Upper lobe of left lung (tissue), 6 donors: ENCODE data around the gene NME7. TPM values are rescaled to one million over a fixed set of nuclear protein-coding genes. Genes with fewer than 3 reads are reported as not detected.
A peak's percentile ranks its signal among the peaks of the same experiment; 100 is the strongest.

ENCODE experiments used
- ATAC-seq, 2 donors: fragments of 200-7000 bp; cut with Tn5 transposase; one replicate each; pipeline ENCODE4 v1.9.1; 2022; ENCODE audit warnings: mild to moderate bottlenecking in 2 of 2, moderate library complexity in 2 of 2; ENCODE audit not compliant: low FRiP score in 2 of 2
- DNase-seq, 2 donors: peaks; one replicate each; pipeline ENCODE4 v3.0.0-alpha.2; 2019 to 2020
- H3K27ac ChIP-seq, 4 donors: fragments of 200-600 bp; sonication (generic); one replicate each; pipeline ENCODE4 v1.5.1; 2016 to 2019
- H3K27me3 ChIP-seq, 4 donors: fragments of 200-600 bp; sonication (generic); one replicate each; pipeline ENCODE4 v1.5.1; 2017 to 2019
- H3K36me3 ChIP-seq, 4 donors: fragments of 200-600 bp; sonication (generic); one replicate each; pipeline ENCODE4 v1.5.1; 2016 to 2019
- H3K4me1 ChIP-seq, 4 donors: fragments of 200-600 bp; sonication (generic); one replicate each; pipeline ENCODE4 v1.5.1; 2018 to 2019
- H3K4me3 ChIP-seq, 4 donors: fragments of 200-600 bp; sonication (generic); one replicate each; pipeline ENCODE4 v1.5.1; 2017 to 2019; ENCODE audit warnings: mild to moderate bottlenecking in 2 of 4, moderate library complexity in 1 of 4
- H3K9me3 ChIP-seq, 4 donors: fragments of 200-600 bp; sonication (generic); one replicate each; pipeline ENCODE4 v1.5.1; 2018 to 2019
- CTCF ChIP-seq, 6 experiments: fragments of 450-650 bp in 4 of 6; fragments of 200-600 bp in 2 of 6; sonication (generic) in 2 of 6; IDR thresholded peaks; one replicate each; pipeline ENCODE4 v1.5.1; 2016 to 2019; ENCODE audit warnings: antibody characterized with exemption in 6 of 6
- EP300 ChIP-seq, 4 donors: sonication (generic); formaldehyde crosslinking; IDR thresholded peaks; one replicate each; pipeline ENCODE4 v1.5.1; 2017; ENCODE audit warnings: antibody characterized with exemption in 4 of 4, control low read depth in 2 of 4
- POLR2A ChIP-seq, 4 donors: fragments of 450-650 bp; IDR thresholded peaks; one replicate each; pipeline ENCODE4 v1.5.1; 2016 to 2017; ENCODE audit warnings: antibody characterized with exemption in 4 of 4, mild to moderate bottlenecking in 2 of 4
- POLR2AphosphoS5 ChIP-seq, 2 donors: sonication (generic); formaldehyde crosslinking; IDR thresholded peaks; one replicate each; pipeline ENCODE4 v1.5.1; 2017; ENCODE audit warnings: antibody characterized with exemption in 2 of 2
- WGBS, 2 donors: methylation state at CpG; one replicate each; pipeline ENCODE4 v1.1.5; 2017 to 2018; 5-methylcytosine and 5-hydroxymethylcytosine counted together
- total RNA-seq, 6 donors: library from RNA; depleted of rRNA in 4 of 6; stranded (reverse); fragments of >200 nt in 4 of 6; gene quantifications; one replicate each; pipeline versions ENCODE4 v1.1.0 to v1.2.1, GENCODE V29; 2016 to 2021
- donor health status: DM: no; HTN: no; CAD: no; lungs with moderate emphysema.
- donor health status: DM: no; HTN: yes; CAD: no; lungs with severe emphysema.

NME7 gene
- total RNA-seq, 6 donors from 2014 or later: 9.8 to 24.1 (median 12.1) TPM

- TF ChIP-seq POLR2A (IDR thresholded peaks at IDR 0.05) (no peak), EP300 (IDR thresholded peaks at IDR 0.05) (no peak), CTCF (IDR thresholded peaks at IDR 0.05) (no peak), POLR2AphosphoS5 (IDR thresholded peaks at IDR 0.05) (no peak)
- DNase-seq (no peak), ATAC-seq (no peak)
- peaks cover 0 to 25% (median 11%) of the 10 kb centered on the region in 4 donors for H3K36me3 ChIP-seq
- no peak overlapping the region for H3K4me3 ChIP-seq
- H3K27me3 ChIP-seq: no peaks in the 10 kb centered on the region
- peaks cover 17 to 35% (median 29%) of the 10 kb centered on the region in 4 donors for H3K4me1 ChIP-seq
- no peaks in the 10 kb centered on the region for H3K9me3 ChIP-seq
- H3K27ac ChIP-seq: peak overlapping the region in 1 of 4 donors; percentile 68
- WGBS, 2 donors: 90 to 98% methylated on average over 2 of the region's 2 CpGs
Observed at GRCh38 chr1:169117014-169117413, 250.6 kb downstream of the NME7 start.

GRCh38 chr1:169115891-169116585 is 251.6 kb downstream of the NME7 start:
- peak; percentile 44 to 87 for DNase-seq
- Histone ChIP-seq H3K27me3 (no peaks in the 10 kb centered on the region), H3K9me3 (no peaks in the 10 kb centered on the region), H3K36me3 (peaks cover 0 to 20% (median 9%) of the 10 kb centered on the region in 4 donors), H3K4me3 (peak overlapping the region in 2 of 4 donors; percentile 21 to 33), H3K27ac (peak overlapping the region; percentile 18 to 74 (median 54)), H3K4me1 (peaks cover 19 to 45% (median 36%) of the 10 kb centered on the region in 4 donors)
- WGBS, 2 donors: 49 to 53% methylated on average over 10 to 14 of the region's 14 CpGs
- peak; percentile 69 to 72 for ATAC-seq
- peak in 1 of 4 donors; percentile 77 for TF ChIP-seq EP300 (IDR thresholded peaks at IDR 0.05)
- TF ChIP-seq CTCF (IDR thresholded peaks at IDR 0.05): no peak
- peak; percentile 58 to 68 for TF ChIP-seq POLR2AphosphoS5 (IDR thresholded peaks at IDR 0.05)
- no peak for TF ChIP-seq POLR2A (IDR thresholded peaks at IDR 0.05)

- DNase-seq: peak in 1 of 2 donors; percentile 36
- no peaks in the 10 kb centered on the region for H3K9me3 ChIP-seq
- no peak overlapping the region for H3K4me3 ChIP-seq
- H3K27ac ChIP-seq: peak overlapping the region in 1 of 4 donors; percentile 33
- 78 to 88% methylated on average over 4 of the region's 4 CpGs for WGBS, 2 donors
- TF ChIP-seq POLR2A (IDR thresholded peaks at IDR 0.05): no peak
- TF ChIP-seq CTCF (IDR thresholded peaks at IDR 0.05): no peak
- no peak for TF ChIP-seq POLR2AphosphoS5 (IDR thresholded peaks at IDR 0.05)
- TF ChIP-seq EP300 (IDR thresholded peaks at IDR 0.05): no peak
- H3K4me1 ChIP-seq: peaks cover 26 to 56% (median 43%) of the 10 kb centered on the region in 4 donors
- no peaks in the 10 kb centered on the region for H3K27me3 ChIP-seq
- H3K36me3 ChIP-seq: peaks cover 0 to 19% (median 9%) of the 10 kb centered on the region in 4 donors
- ATAC-seq: no peak
Observed at GRCh38 chr1:169113613-169114119, 253.9 kb downstream of the NME7 start.

GRCh38 chr1:169112241-169112640 is 255.4 kb downstream of the NME7 start:
- TF ChIP-seq POLR2AphosphoS5 (IDR thresholded peaks at IDR 0.05) (peak in 1 of 2 donors; percentile 8), POLR2A (IDR thresholded peaks at IDR 0.05) (no peak), CTCF (IDR thresholded peaks at IDR 0.05) (no peak), EP300 (IDR thresholded peaks at IDR 0.05) (peak in 1 of 4 donors; percentile 56)
- DNase-seq (peak in 1 of 2 donors; percentile 33), ATAC-seq (no peak)
- peaks cover 31 to 58% (median 46%) of the 10 kb centered on the region in 4 donors for H3K4me1 ChIP-seq
- H3K36me3 ChIP-seq: peaks cover 0 to 14% (median 7%) of the 10 kb centered on the region in 4 donors
- H3K27me3 ChIP-seq: no peaks in the 10 kb centered on the region
- WGBS, 2 donors: 45 to 60% methylated on average over 6 of the region's 6 CpGs
- H3K4me3 ChIP-seq: no peak overlapping the region
- peak overlapping the region in 2 of 4 donors; percentile 27 to 39 for H3K27ac ChIP-seq
- H3K9me3 ChIP-seq: no peaks in the 10 kb centered on the region
